ENCODE measurements around the gene NRSN2. TPM values are rescaled to one million over a fixed set of nuclear protein-coding genes. Genes with fewer than 3 reads are reported as not detected.

Gene NRSN2
- total RNA-seq, 1 experiment from 2014 or later = 8.4 TPM

- no peak for TF ChIP-seq CTCF (IDR thresholded peaks at IDR 0.05; ENCODE audit: unreplicated experiment)
- TSS peak; percentile 3 for BruUV-seq (replicated peaks)
- intact Hi-C loops (cut with micrococcal nuclease) = loop anchor here (2.0 kb wide), 1 partner anchor 38 kb away; no protein-coding TSS in a partner anchor
- H3K27ac Mint-ChIP-seq (ENCODE audit: low read depth, unreplicated experiment) = peak overlapping the region; percentile 78
- H3K4me3 Mint-ChIP-seq (ENCODE audit: unreplicated experiment) = peak overlapping the region; percentile 31
- H3K9me3 Mint-ChIP-seq (ENCODE audit: unreplicated experiment) = no peaks in the 10 kb centered on the region
- CTCF ChIA-PET = interaction anchor here (0.6 to 6.2 kb wide), 12 partner anchors 14 to 49 kb away, joined by 3 to 45 read pairs (median 4); partner anchors contain the start of gene TRIB3
- POLR2A ChIA-PET = interaction anchor here (0.7 to 13.1 kb wide), 11 partner anchors 9 to 77 kb away, joined by 3 to 198 read pairs (median 9); partner anchors contain the start of genes TBC1D20 and TRIB3
- peaks cover 16% of the 10 kb centered on the region for H3K4me1 Mint-ChIP-seq (ENCODE audit: insufficient read depth, unreplicated experiment)
- peaks cover 30% of the 10 kb centered on the region for H3K36me3 Mint-ChIP-seq (ENCODE audit: insufficient read depth, unreplicated experiment)
- DNase-seq (ENCODE audit: unreplicated experiment) = no peak
- H3K27me3 Mint-ChIP-seq (ENCODE audit: insufficient read depth, unreplicated experiment) = no peaks in the 10 kb centered on the region
Measured at GRCh38 chr20:400454-401275, 53.8 kb downstream of the NRSN2 start.

- Mint-ChIP-seq H3K27me3 (ENCODE audit: insufficient read depth, unreplicated experiment) (no peaks in the 10 kb centered on the region), H3K36me3 (ENCODE audit: insufficient read depth, unreplicated experiment) (peaks cover 20% of the 10 kb centered on the region), H3K27ac (ENCODE audit: low read depth, unreplicated experiment) (peak overlapping the region; percentile 78), H3K9me3 (ENCODE audit: unreplicated experiment) (no peaks in the 10 kb centered on the region), H3K4me1 (ENCODE audit: insufficient read depth, unreplicated experiment) (peaks cover 19% of the 10 kb centered on the region), H3K4me3 (ENCODE audit: unreplicated experiment) (peak overlapping the region; percentile 41)
- intact Hi-C loops (cut with micrococcal nuclease) = loop anchor here (2.0 kb wide), 1 partner anchor 39 kb away; no protein-coding TSS in a partner anchor
- ChIA-PET CTCF (interaction anchor here (0.6 to 6.2 kb wide), 10 partner anchors 16 to 50 kb away, joined by 3 to 45 read pairs (median 6); no protein-coding TSS in a partner anchor), POLR2A (interaction anchor here (0.7 to 13.1 kb wide), 9 partner anchors 8 to 79 kb away, joined by 3 to 198 read pairs (median 12); partner anchors contain the start of genes TBC1D20 and TRIB3)
- no peak for TF ChIP-seq CTCF (IDR thresholded peaks at IDR 0.05; ENCODE audit: unreplicated experiment)
- DNase-seq (ENCODE audit: unreplicated experiment) = peak; percentile 94
- TSS peak; percentile 1 for BruUV-seq (replicated peaks)
Measured at GRCh38 chr20:401682-402495, 55.0 kb downstream of the NRSN2 start.

GRCh38 chr20:402496-402885, 55.6 kb downstream of the NRSN2 start:
- no peaks in the 10 kb centered on the region for H3K27me3 Mint-ChIP-seq (ENCODE audit: insufficient read depth, unreplicated experiment)
- no peak for TF ChIP-seq CTCF (IDR thresholded peaks at IDR 0.05; ENCODE audit: unreplicated experiment)
- no peak overlapping the region for H3K4me3 Mint-ChIP-seq (ENCODE audit: unreplicated experiment)
- CTCF ChIA-PET = interaction anchor here (0.6 to 6.2 kb wide), 4 partner anchors 17 to 48 kb away, joined by 3 to 45 read pairs (median 10); no protein-coding TSS in a partner anchor
- H3K36me3 Mint-ChIP-seq (ENCODE audit: insufficient read depth, unreplicated experiment) = peaks cover 19% of the 10 kb centered on the region
- intact Hi-C loops (cut with micrococcal nuclease) = no loop called here
- POLR2A ChIA-PET = interaction anchor here (0.6 to 13.1 kb wide), 9 partner anchors 11 to 79 kb away, joined by 3 to 198 read pairs (median 4); partner anchors contain the start of gene TRIB3
- H3K9me3 Mint-ChIP-seq (ENCODE audit: unreplicated experiment) = no peaks in the 10 kb centered on the region
- peaks cover 25% of the 10 kb centered on the region for H3K4me1 Mint-ChIP-seq (ENCODE audit: insufficient read depth, unreplicated experiment)
- no TSS peak for BruUV-seq (replicated peaks)
- no peak for DNase-seq (ENCODE audit: unreplicated experiment)
- H3K27ac Mint-ChIP-seq (ENCODE audit: low read depth, unreplicated experiment) = peak overlapping the region; percentile 78

Measured in MCF 10A (cell line).